ENCODE measurements around the gene DRD2.

DRD2 gene

DNA sequence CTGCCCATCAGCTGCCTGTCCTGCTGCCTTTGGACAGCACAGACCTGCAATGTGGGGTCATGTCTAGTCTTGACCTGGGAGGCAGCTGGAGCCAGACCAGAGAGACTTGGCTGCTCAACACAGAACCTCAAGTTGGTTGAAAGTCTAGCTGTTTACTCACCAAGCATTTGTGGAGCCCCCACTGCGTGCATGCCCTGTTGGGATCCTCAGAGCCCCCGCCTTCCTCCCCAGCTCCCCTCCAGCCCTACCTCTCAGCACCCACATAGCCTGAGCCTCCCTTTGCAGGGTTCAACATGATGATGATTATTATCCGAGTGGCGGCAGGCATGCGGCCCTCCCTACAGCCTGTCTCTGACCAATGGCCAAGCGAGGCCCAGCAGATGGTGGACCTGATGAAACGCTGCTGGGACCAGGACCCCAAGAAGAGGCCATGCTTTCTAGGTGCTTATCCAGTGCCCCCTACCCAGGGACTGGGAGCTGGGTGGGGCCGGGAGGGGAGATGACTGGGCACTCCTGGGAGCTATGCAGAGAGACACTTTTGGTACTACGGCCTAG lies 79.3 kb downstream of the DRD2 start:
- no peak overlapping the region for H3K4me3 ChIP-seq (ENCODE audit: insufficient read depth, low read depth, low read length, poor library complexity, severe bottlenecking)
- no peaks in the 10 kb centered on the region for H3K4me1 ChIP-seq (ENCODE audit: control insufficient read depth, insufficient read depth, low read length, poor library complexity, severe bottlenecking)
- DNase-seq = no peak
- no peaks in the 10 kb centered on the region for H3K9me3 ChIP-seq (ENCODE audit: control insufficient read depth, low read length)
- no peaks in the 10 kb centered on the region for H3K36me3 ChIP-seq (ENCODE audit: control insufficient read depth, insufficient read depth, low read length)
- H3K27me3 ChIP-seq (replicated peaks; ENCODE audit: control insufficient read depth, insufficient read depth, low read length, poor library complexity, severe bottlenecking) = no peaks in the 10 kb centered on the region
- no peak overlapping the region for H3K27ac ChIP-seq (ENCODE audit: insufficient read depth, low read length, poor library complexity, severe bottlenecking)

- no peaks in the 10 kb centered on the region for H3K9me3 ChIP-seq (ENCODE audit: control insufficient read depth, low read length)
- no peak for DNase-seq
- no peak overlapping the region for H3K27ac ChIP-seq (ENCODE audit: insufficient read depth, low read length, poor library complexity, severe bottlenecking)
- no peaks in the 10 kb centered on the region for H3K36me3 ChIP-seq (ENCODE audit: control insufficient read depth, insufficient read depth, low read length)
- no peak overlapping the region for H3K4me3 ChIP-seq (ENCODE audit: insufficient read depth, low read depth, low read length, poor library complexity, severe bottlenecking)
- H3K4me1 ChIP-seq (ENCODE audit: control insufficient read depth, insufficient read depth, low read length, poor library complexity, severe bottlenecking) = no peaks in the 10 kb centered on the region
- H3K27me3 ChIP-seq (replicated peaks; ENCODE audit: control insufficient read depth, insufficient read depth, low read length, poor library complexity, severe bottlenecking) = no peaks in the 10 kb centered on the region
These were observed 80.3 kb downstream of the DRD2 start for GRCh38 chr11:113394919-113395318.

DNA sequence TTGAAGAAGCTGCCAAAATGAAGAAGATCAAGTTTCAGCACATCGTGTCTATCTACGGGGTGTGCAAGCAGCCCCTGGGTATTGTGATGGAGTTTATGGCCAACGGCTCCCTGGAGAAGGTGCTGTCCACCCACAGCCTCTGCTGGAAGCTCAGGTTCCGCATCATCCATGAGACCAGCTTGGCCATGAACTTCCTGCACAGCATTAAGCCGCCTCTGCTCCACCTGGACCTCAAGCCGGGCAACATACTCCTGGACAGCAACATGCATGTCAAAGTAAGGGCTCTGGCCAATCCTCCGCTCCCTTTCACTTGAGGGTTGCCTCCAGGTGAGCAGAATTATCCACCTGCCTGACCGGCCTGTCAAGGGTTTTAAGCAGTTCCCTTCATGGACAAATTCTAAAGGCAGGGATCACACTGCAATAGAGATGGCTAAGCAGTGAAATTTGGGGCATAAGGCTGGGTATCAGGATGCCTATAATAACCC lies 81.7 kb downstream of the DRD2 start:
- no peaks in the 10 kb centered on the region for H3K9me3 ChIP-seq (ENCODE audit: control insufficient read depth, low read length)
- H3K27me3 ChIP-seq (replicated peaks; ENCODE audit: control insufficient read depth, insufficient read depth, low read length, poor library complexity, severe bottlenecking) = no peaks in the 10 kb centered on the region
- H3K4me1 ChIP-seq (ENCODE audit: control insufficient read depth, insufficient read depth, low read length, poor library complexity, severe bottlenecking) = no peaks in the 10 kb centered on the region
- H3K4me3 ChIP-seq (ENCODE audit: insufficient read depth, low read depth, low read length, poor library complexity, severe bottlenecking) = no peak overlapping the region
- no peak for DNase-seq
- H3K27ac ChIP-seq (ENCODE audit: insufficient read depth, low read length, poor library complexity, severe bottlenecking) = no peak overlapping the region
- no peaks in the 10 kb centered on the region for H3K36me3 ChIP-seq (ENCODE audit: control insufficient read depth, insufficient read depth, low read length)

DNA sequence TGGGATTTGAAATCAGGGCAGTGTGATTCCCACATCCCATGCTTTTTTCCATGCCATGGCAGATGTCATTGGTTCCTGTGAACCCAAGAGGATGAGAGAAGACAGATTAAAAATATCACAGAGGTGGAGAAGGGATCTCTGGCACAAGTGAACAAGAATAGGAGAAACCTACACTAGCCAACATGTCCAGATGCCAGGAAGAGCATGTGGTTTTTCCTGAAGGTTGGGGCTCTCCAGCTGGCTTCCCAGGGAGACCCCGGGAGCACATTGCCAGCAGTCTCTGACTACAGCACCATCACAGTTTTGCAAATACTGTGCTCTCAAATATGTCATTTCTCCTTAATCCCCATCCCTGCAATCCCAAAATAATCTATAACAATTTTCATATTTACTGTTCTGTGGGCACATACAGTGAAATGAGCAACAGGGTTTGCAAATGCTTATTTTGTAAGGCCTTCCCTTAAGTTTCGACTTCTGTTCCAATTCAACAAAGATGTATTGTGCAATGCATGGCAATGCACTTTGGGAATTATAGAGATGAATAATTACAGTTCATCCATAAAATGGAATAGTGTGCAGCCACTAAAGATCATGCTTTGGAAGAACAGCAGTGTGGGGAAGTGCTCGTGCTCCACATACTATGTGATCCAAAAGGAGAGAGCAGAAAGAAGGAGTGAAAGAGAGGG lies 82.8 kb downstream of the DRD2 start:
- H3K27ac ChIP-seq (ENCODE audit: insufficient read depth, low read length, poor library complexity, severe bottlenecking) = no peak overlapping the region
- H3K4me3 ChIP-seq (ENCODE audit: insufficient read depth, low read depth, low read length, poor library complexity, severe bottlenecking) = no peak overlapping the region
- no peak for DNase-seq
- no peaks in the 10 kb centered on the region for H3K9me3 ChIP-seq (ENCODE audit: control insufficient read depth, low read length)
- H3K4me1 ChIP-seq (ENCODE audit: control insufficient read depth, insufficient read depth, low read length, poor library complexity, severe bottlenecking) = peaks cover 3% of the 10 kb centered on the region
- H3K27me3 ChIP-seq (replicated peaks; ENCODE audit: control insufficient read depth, insufficient read depth, low read length, poor library complexity, severe bottlenecking) = peaks cover 4% of the 10 kb centered on the region
- H3K36me3 ChIP-seq (ENCODE audit: control insufficient read depth, insufficient read depth, low read length) = no peaks in the 10 kb centered on the region

DNA sequence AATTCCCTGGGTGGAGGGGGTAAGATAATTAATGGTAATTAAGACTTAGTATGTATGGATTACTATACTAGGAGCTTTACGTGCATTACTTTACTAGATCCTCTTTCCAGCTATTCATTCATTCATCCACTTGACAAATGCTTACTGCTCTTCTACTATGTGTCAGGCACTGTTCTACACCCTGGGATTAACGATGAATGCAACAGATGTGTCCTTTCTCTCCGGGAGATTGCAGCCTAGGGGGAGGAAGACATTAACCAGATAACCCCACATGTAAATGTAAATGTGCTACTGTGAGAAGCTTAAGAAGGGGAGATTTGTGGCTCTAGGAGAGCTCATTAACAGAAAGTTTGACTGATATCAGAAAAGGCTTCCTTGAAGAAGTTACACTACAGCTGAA lies 85.9 kb downstream of the DRD2 start:
- DNase-seq = no peak
- Histone ChIP-seq H3K27me3 (replicated peaks; ENCODE audit: control insufficient read depth, insufficient read depth, low read length, poor library complexity, severe bottlenecking) (peaks cover 4% of the 10 kb centered on the region), H3K27ac (ENCODE audit: insufficient read depth, low read length, poor library complexity, severe bottlenecking) (no peak overlapping the region), H3K4me3 (ENCODE audit: insufficient read depth, low read depth, low read length, poor library complexity, severe bottlenecking) (no peak overlapping the region), H3K36me3 (ENCODE audit: control insufficient read depth, insufficient read depth, low read length) (no peaks in the 10 kb centered on the region), H3K4me1 (ENCODE audit: control insufficient read depth, insufficient read depth, low read length, poor library complexity, severe bottlenecking) (peaks cover 4% of the 10 kb centered on the region), H3K9me3 (ENCODE audit: control insufficient read depth, low read length) (no peaks in the 10 kb centered on the region)

DNA sequence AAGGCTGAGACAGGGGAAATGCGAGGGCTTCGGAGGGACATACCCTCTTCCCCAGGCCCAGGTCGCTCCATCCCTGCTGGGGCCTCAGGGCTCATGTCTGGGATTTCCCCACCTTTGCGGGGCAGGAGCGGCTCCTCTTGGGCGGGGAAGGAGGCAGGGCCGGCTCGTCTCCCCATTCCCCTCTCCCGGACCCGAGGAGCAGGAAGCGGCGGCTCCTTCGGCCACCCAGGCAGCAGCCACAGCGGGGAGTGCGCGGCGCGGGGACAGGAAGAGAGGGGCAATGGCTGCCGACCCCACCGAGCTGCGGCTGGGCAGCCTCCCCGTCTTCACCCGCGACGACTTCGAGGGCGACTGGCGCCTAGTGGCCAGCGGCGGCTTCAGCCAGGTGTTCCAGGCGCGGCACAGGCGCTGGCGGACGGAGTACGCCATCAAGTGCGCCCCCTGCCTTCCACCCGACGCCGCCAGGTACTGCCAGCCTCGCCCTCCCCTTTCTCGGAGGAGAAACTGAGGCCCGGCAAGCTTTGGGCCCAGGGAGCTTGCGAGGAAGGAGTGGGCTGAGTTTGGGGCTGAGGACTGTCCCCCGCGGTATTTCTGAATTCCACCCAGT lies 87.5 kb downstream of the DRD2 start, which contains the start of gene ANKK1:
Gene ANKK1, plus strand, starts transcription at position 175 of the 607 bp plus-strand sequence. Its CDS starts 106 bp downstream, at position 281.
- Histone ChIP-seq H3K4me1 (ENCODE audit: control insufficient read depth, insufficient read depth, low read length, poor library complexity, severe bottlenecking) (peaks cover 4% of the 10 kb centered on the region), H3K27ac (ENCODE audit: insufficient read depth, low read length, poor library complexity, severe bottlenecking) (no peak within 1 kb of the TSS), H3K9me3 (ENCODE audit: control insufficient read depth, low read length) (no peaks in the 10 kb centered on the region), H3K36me3 (ENCODE audit: control insufficient read depth, insufficient read depth, low read length) (no peaks in the 10 kb centered on the region), H3K4me3 (ENCODE audit: insufficient read depth, low read depth, low read length, poor library complexity, severe bottlenecking) (no peak within 1 kb of the TSS), H3K27me3 (replicated peaks; ENCODE audit: control insufficient read depth, insufficient read depth, low read length, poor library complexity, severe bottlenecking) (peaks cover 4% of the 10 kb centered on the region)
- no peak for DNase-seq

DNA sequence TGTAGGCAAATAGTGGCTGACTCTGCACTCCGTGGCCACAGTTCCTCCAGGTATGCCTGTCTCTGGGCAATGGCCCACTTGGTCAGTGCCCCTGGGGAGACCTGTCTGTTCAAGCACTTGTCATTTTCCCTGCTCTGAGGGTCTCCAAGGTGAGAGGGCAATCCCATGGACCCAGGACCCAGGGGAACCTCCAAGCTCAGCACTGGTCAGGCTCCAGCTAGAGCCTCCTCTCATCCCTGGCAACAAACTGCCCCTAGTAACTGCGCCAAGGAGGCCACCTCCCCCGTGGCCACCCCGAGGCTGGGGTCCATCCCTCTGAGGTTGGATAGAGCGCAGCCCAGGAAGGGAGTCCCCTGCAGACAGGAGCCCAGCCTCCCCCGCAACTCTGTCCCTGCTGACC lies 88.3 kb downstream of the DRD2 start:
- H3K27me3 ChIP-seq (replicated peaks; ENCODE audit: control insufficient read depth, insufficient read depth, low read length, poor library complexity, severe bottlenecking) = peaks cover 4% of the 10 kb centered on the region
- H3K4me3 ChIP-seq (ENCODE audit: insufficient read depth, low read depth, low read length, poor library complexity, severe bottlenecking) = no peak overlapping the region
- no peak for DNase-seq
- H3K4me1 ChIP-seq (ENCODE audit: control insufficient read depth, insufficient read depth, low read length, poor library complexity, severe bottlenecking) = peaks cover 4% of the 10 kb centered on the region
- H3K9me3 ChIP-seq (ENCODE audit: control insufficient read depth, low read length) = no peaks in the 10 kb centered on the region
- no peaks in the 10 kb centered on the region for H3K36me3 ChIP-seq (ENCODE audit: control insufficient read depth, insufficient read depth, low read length)
- H3K27ac ChIP-seq (ENCODE audit: insufficient read depth, low read length, poor library complexity, severe bottlenecking) = no peak overlapping the region

DNA sequence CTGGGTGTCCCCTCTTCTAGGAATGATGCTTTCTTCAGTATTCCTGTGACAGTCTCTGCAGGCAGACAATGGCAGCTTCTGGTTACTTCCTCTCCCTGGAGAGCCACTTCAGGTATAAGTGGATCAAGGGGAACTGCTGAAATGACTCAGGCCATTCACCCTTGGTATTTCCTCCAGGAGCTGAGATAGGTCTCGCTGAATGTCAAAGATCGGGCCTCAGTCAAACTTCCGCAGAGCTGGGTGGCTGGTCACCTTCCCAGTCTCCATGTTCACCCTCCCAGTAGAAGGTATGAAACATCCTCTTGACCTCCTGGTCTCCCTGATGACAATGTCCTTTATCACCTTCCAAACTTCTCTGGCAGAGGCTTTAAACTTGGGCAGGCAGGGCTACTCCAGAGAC lies 89.4 kb downstream of the DRD2 start:
- Histone ChIP-seq H3K27me3 (replicated peaks; ENCODE audit: control insufficient read depth, insufficient read depth, low read length, poor library complexity, severe bottlenecking) (peaks cover 4% of the 10 kb centered on the region), H3K36me3 (ENCODE audit: control insufficient read depth, insufficient read depth, low read length) (no peaks in the 10 kb centered on the region), H3K9me3 (ENCODE audit: control insufficient read depth, low read length) (no peaks in the 10 kb centered on the region), H3K4me1 (ENCODE audit: control insufficient read depth, insufficient read depth, low read length, poor library complexity, severe bottlenecking) (peaks cover 4% of the 10 kb centered on the region), H3K4me3 (ENCODE audit: insufficient read depth, low read depth, low read length, poor library complexity, severe bottlenecking) (no peak overlapping the region), H3K27ac (ENCODE audit: insufficient read depth, low read length, poor library complexity, severe bottlenecking) (no peak overlapping the region)
- no peak for DNase-seq

DNA sequence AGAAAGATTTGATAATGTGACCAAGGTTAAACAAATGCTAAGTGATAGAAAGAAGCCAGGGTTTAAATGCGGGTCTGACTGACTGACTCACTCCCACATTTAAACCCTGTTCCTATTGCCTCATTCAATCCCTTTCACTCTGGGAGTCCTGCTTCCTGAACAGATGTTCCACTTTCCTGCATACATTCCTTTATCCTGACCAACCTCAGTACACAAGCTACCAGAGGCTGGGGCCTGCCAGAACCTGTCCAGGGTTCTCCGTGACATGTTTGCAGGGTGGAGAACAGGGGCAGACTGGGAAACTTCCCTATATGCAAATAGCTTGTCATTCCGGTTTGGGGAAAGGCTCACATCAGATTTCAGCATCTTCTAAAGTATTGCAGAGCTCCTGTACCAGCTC lies 90.6 kb downstream of the DRD2 start:
- Histone ChIP-seq H3K27ac (ENCODE audit: insufficient read depth, low read length, poor library complexity, severe bottlenecking) (no peak overlapping the region), H3K4me1 (ENCODE audit: control insufficient read depth, insufficient read depth, low read length, poor library complexity, severe bottlenecking) (peaks cover 4% of the 10 kb centered on the region), H3K36me3 (ENCODE audit: control insufficient read depth, insufficient read depth, low read length) (no peaks in the 10 kb centered on the region), H3K9me3 (ENCODE audit: control insufficient read depth, low read length) (no peaks in the 10 kb centered on the region), H3K4me3 (ENCODE audit: insufficient read depth, low read depth, low read length, poor library complexity, severe bottlenecking) (no peak overlapping the region), H3K27me3 (replicated peaks; ENCODE audit: control insufficient read depth, insufficient read depth, low read length, poor library complexity, severe bottlenecking) (peaks cover 4% of the 10 kb centered on the region)
- no peak for DNase-seq

DNA sequence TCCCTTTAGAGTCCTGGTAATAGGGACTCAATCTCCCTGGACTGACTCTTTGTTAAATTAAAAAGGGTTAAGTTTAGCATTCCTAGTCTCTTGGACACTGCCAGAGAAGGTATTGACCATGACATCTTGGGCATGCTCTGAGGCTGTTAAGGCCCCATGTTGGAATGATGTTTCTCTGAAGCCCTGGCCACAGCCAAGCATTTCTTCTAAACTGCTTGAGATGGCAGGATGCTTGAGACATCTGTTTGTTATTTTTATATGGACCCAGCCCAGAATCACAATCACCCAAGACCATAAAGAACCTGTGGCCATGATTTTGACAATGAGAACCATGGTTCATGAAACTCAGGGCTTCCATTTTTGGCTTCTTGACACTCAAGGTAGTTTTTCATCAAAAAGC lies 93.1 kb downstream of the DRD2 start:
- H3K36me3 ChIP-seq (ENCODE audit: control insufficient read depth, insufficient read depth, low read length) = no peaks in the 10 kb centered on the region
- no peak overlapping the region for H3K27ac ChIP-seq (ENCODE audit: insufficient read depth, low read length, poor library complexity, severe bottlenecking)
- no peaks in the 10 kb centered on the region for H3K4me1 ChIP-seq (ENCODE audit: control insufficient read depth, insufficient read depth, low read length, poor library complexity, severe bottlenecking)
- DNase-seq = no peak
- H3K4me3 ChIP-seq (ENCODE audit: insufficient read depth, low read depth, low read length, poor library complexity, severe bottlenecking) = no peak overlapping the region
- no peaks in the 10 kb centered on the region for H3K9me3 ChIP-seq (ENCODE audit: control insufficient read depth, low read length)
- H3K27me3 ChIP-seq (replicated peaks; ENCODE audit: control insufficient read depth, insufficient read depth, low read length, poor library complexity, severe bottlenecking) = no peaks in the 10 kb centered on the region
